ENCODE data around the gene CHST9.
A peak's percentile ranks its signal among the peaks of the same experiment; 100 is the strongest.

The CHST9 gene

DNA sequence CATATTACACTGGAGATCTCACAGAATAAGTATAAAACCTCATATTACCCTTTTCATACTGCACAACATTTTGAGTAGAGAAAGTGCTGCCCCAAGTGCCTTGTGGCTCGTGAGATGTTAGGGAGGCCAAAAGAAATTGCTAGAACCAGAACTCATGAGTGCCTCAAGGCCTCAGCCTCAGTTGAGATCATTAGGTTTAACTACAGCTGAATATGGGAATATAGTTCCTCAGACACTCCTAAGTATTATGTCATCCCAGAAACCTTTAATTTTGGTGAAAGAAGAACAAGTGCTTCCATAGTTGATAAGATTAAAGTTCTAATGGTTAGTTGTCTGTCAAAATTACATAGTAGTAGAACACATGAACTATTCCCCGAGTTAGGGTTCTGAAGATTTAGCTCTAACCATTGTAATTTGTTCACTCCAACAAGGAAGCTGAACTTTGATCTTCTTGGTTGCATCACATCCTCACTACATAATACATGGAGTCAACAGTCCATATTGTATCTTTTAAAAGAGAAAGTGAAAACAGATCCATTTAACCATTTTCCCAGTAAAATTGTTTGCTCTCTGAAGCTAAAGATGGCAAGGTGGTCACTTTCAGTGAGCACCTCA, 310.0 kb downstream of the CHST9 start:
- Histone ChIP-seq H3K27ac (ENCODE audit: low read length) (no peak overlapping the region), H3K4me1 (ENCODE audit: control insufficient read depth, insufficient read depth, low read length) (no peaks in the 10 kb centered on the region), H3K27me3 (ENCODE audit: control insufficient read depth, insufficient read depth, low read length) (no peaks in the 10 kb centered on the region), H3K36me3 (ENCODE audit: control insufficient read depth, insufficient read depth, low read length) (no peaks in the 10 kb centered on the region), H3K4me3 (ENCODE audit: low read length) (no peak overlapping the region), H3K9me3 (ENCODE audit: control insufficient read depth, insufficient read depth, low read length) (no peaks in the 10 kb centered on the region)
- WGBS (ENCODE audit: insufficient coverage, insufficient read length), result no CpG with 5 or more reads among the region's 2 CpGs
- DNase-seq (ENCODE audit: low read depth, low spot score), result no peak

- Histone ChIP-seq H3K4me1 (ENCODE audit: control insufficient read depth, insufficient read depth, low read length) (no peaks in the 10 kb centered on the region), H3K27me3 (ENCODE audit: control insufficient read depth, insufficient read depth, low read length) (no peaks in the 10 kb centered on the region), H3K36me3 (ENCODE audit: control insufficient read depth, insufficient read depth, low read length) (no peaks in the 10 kb centered on the region), H3K4me3 (ENCODE audit: low read length) (no peak overlapping the region), H3K27ac (ENCODE audit: low read length) (no peak overlapping the region), H3K9me3 (ENCODE audit: control insufficient read depth, insufficient read depth, low read length) (no peaks in the 10 kb centered on the region)
- DNase-seq (ENCODE audit: low read depth, low spot score), result no peak
Observed at GRCh38 chr18:26874283-26874682, 310.8 kb downstream of the CHST9 start.

GRCh38 chr18:26869640-26870039, 315.5 kb downstream of the CHST9 start:
- no peaks in the 10 kb centered on the region for H3K9me3 ChIP-seq (ENCODE audit: control insufficient read depth, insufficient read depth, low read length)
- H3K27me3 ChIP-seq (ENCODE audit: control insufficient read depth, insufficient read depth, low read length), result no peaks in the 10 kb centered on the region
- whole genome bisulfite sequencing (ENCODE audit: insufficient coverage, insufficient read length), result no CpG with 5 or more reads among the region's 1 CpG
- H3K36me3 ChIP-seq (ENCODE audit: control insufficient read depth, insufficient read depth, low read length), result no peaks in the 10 kb centered on the region
- H3K27ac ChIP-seq (ENCODE audit: low read length), result no peak overlapping the region
- no peak overlapping the region for H3K4me3 ChIP-seq (ENCODE audit: low read length)
- DNase-seq (ENCODE audit: low read depth, low spot score), result no peak
- no peaks in the 10 kb centered on the region; the same call in 1 of the 2 replicates for H3K4me1 ChIP-seq (ENCODE audit: control insufficient read depth, insufficient read depth, low read length)

- Histone ChIP-seq H3K4me3 (ENCODE audit: low read length) (no peak overlapping the region), H3K9me3 (ENCODE audit: control insufficient read depth, insufficient read depth, low read length) (no peaks in the 10 kb centered on the region), H3K27me3 (ENCODE audit: control insufficient read depth, insufficient read depth, low read length) (no peaks in the 10 kb centered on the region), H3K27ac (ENCODE audit: low read length) (no peak overlapping the region), H3K4me1 (ENCODE audit: control insufficient read depth, insufficient read depth, low read length) (peaks cover 4% of the 10 kb centered on the region), H3K36me3 (ENCODE audit: control insufficient read depth, insufficient read depth, low read length) (no peaks in the 10 kb centered on the region)
- WGBS (ENCODE audit: insufficient coverage, insufficient read length), result no CpG with 5 or more reads among the region's 6 CpGs
- DNase-seq (ENCODE audit: low read depth, low spot score), result no peak
Observed at GRCh38 chr18:26868968-26869586, 316.0 kb downstream of the CHST9 start.

- no peaks in the 10 kb centered on the region for H3K9me3 ChIP-seq (ENCODE audit: control insufficient read depth, insufficient read depth, low read length)
- no peaks in the 10 kb centered on the region for H3K27me3 ChIP-seq (ENCODE audit: control insufficient read depth, insufficient read depth, low read length)
- no peak for DNase-seq (ENCODE audit: low read depth, low spot score)
- no peaks in the 10 kb centered on the region for H3K36me3 ChIP-seq (ENCODE audit: control insufficient read depth, insufficient read depth, low read length)
- no peak overlapping the region for H3K4me3 ChIP-seq (ENCODE audit: low read length)
- peaks cover 5% of the 10 kb centered on the region for H3K4me1 ChIP-seq (ENCODE audit: control insufficient read depth, insufficient read depth, low read length)
- no CpG with 5 or more reads among the region's 4 CpGs for WGBS (ENCODE audit: insufficient coverage, insufficient read length)
- no peak overlapping the region for H3K27ac ChIP-seq (ENCODE audit: low read length)
Observed at GRCh38 chr18:26867471-26867870, 317.6 kb downstream of the CHST9 start.

GRCh38 chr18:26865557-26865956, 319.6 kb downstream of the CHST9 start, which contains the start of gene AQP4:
Gene AQP4, minus strand, starts transcription at chr18:26865707. Its CDS starts 18 bp downstream, at chr18:26865689.
- Histone ChIP-seq H3K27me3 (ENCODE audit: control insufficient read depth, insufficient read depth, low read length) (no peaks in the 10 kb centered on the region), H3K9me3 (ENCODE audit: control insufficient read depth, insufficient read depth, low read length) (no peaks in the 10 kb centered on the region), H3K27ac (ENCODE audit: low read length) (no peak within 1 kb of the TSS), H3K4me1 (ENCODE audit: control insufficient read depth, insufficient read depth, low read length) (peaks cover 5% of the 10 kb centered on the region), H3K36me3 (ENCODE audit: control insufficient read depth, insufficient read depth, low read length) (no peaks in the 10 kb centered on the region), H3K4me3 (ENCODE audit: low read length) (no peak within 1 kb of the TSS)
- no peak for DNase-seq (ENCODE audit: low read depth, low spot score)
- WGBS (ENCODE audit: insufficient coverage, insufficient read length), result no CpG with 5 or more reads among the region's 5 CpGs

DNA sequence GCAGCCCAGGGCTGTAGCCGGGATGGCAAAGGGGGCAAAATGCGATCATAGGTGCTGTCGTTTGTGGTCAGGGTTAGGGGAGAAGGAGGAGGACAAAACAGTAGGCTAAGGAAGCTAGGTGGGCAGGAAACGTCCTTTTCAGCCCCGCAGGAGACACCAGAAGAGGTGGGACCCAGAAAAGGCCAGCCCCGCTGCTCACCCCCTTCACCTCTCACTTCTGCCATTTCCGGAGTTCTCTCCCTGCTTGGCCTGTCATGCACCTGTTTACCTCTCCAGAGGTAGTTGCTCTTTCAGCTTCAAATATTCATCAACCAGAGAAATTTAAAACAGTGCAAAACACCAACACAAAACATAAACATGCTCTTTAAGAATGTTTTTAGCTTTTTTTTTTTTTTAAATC, 320.4 kb downstream of the CHST9 start:
- no peaks in the 10 kb centered on the region for H3K9me3 ChIP-seq (ENCODE audit: control insufficient read depth, insufficient read depth, low read length)
- no peaks in the 10 kb centered on the region for H3K27me3 ChIP-seq (ENCODE audit: control insufficient read depth, insufficient read depth, low read length)
- H3K27ac ChIP-seq (ENCODE audit: low read length), result no peak overlapping the region
- WGBS (ENCODE audit: insufficient coverage, insufficient read length), result no CpG with 5 or more reads among the region's 7 CpGs
- DNase-seq (ENCODE audit: low read depth, low spot score), result no peak
- H3K4me3 ChIP-seq (ENCODE audit: low read length), result no peak overlapping the region
- H3K4me1 ChIP-seq (ENCODE audit: control insufficient read depth, insufficient read depth, low read length), result peaks cover 5% of the 10 kb centered on the region
- H3K36me3 ChIP-seq (ENCODE audit: control insufficient read depth, insufficient read depth, low read length), result no peaks in the 10 kb centered on the region

- Histone ChIP-seq H3K4me3 (ENCODE audit: low read length) (no peak overlapping the region), H3K36me3 (ENCODE audit: control insufficient read depth, insufficient read depth, low read length) (no peaks in the 10 kb centered on the region), H3K9me3 (ENCODE audit: control insufficient read depth, insufficient read depth, low read length) (no peaks in the 10 kb centered on the region), H3K27ac (ENCODE audit: low read length) (no peak overlapping the region), H3K4me1 (ENCODE audit: control insufficient read depth, insufficient read depth, low read length) (peaks cover 5% of the 10 kb centered on the region), H3K27me3 (ENCODE audit: control insufficient read depth, insufficient read depth, low read length) (no peaks in the 10 kb centered on the region)
- no CpG with 5 or more reads among the region's 9 CpGs for WGBS (ENCODE audit: insufficient coverage, insufficient read length)
- no peak for DNase-seq (ENCODE audit: low read depth, low spot score)
Observed at GRCh38 chr18:26863921-26864497, 321.1 kb downstream of the CHST9 start.

DNA sequence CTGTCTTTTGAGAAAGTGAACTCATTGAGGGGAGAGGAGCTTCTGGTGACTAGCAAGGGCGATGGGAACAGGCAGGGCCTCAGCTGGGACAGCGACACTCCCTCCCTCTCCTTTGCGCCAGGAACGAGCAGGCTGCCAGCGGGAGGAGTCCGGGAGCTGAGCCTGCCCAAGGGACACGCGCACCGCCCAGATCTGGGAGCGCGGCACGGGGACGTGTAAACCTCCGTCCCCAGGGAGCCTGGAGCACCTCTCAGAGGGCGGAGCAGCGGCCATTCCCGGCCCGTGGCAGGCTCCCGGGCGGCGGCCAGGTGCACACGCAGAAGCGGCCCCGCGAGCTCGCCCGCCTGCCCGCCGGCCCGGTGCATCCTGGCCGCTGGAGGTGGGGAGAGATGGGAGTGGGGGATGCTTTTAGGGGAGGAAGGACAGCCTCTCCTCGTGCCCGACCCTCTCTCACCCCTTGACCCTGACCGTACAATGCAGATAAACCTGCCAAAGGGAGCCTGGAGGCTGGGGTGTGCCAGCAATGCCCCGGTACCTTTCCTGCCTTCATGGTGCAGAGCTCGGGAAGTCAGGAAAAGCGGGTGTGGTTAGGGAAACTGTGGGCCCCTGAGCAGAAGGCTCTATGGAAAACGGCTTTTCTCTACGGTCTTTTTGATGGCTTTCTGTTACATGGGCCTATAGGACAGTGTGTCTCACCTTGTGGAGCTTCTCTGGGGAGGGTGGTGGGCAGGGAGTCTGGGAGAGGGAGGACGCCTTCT, 321.8 kb downstream of the CHST9 start:
- peak; percentile 31 for DNase-seq (ENCODE audit: low read depth, low spot score)
- Histone ChIP-seq H3K27me3 (ENCODE audit: control insufficient read depth, insufficient read depth, low read length) (no peaks in the 10 kb centered on the region), H3K9me3 (ENCODE audit: control insufficient read depth, insufficient read depth, low read length) (no peaks in the 10 kb centered on the region), H3K4me1 (ENCODE audit: control insufficient read depth, insufficient read depth, low read length) (peaks cover 5% of the 10 kb centered on the region), H3K36me3 (ENCODE audit: control insufficient read depth, insufficient read depth, low read length) (no peaks in the 10 kb centered on the region), H3K27ac (ENCODE audit: low read length) (no peak overlapping the region), H3K4me3 (ENCODE audit: low read length) (peak overlapping the region; percentile 52; the same call in 1 of the 2 replicates)
- WGBS (ENCODE audit: insufficient coverage, insufficient read length), result no CpG with 5 or more reads among the region's 40 CpGs

- Histone ChIP-seq H3K9me3 (ENCODE audit: control insufficient read depth, insufficient read depth, low read length) (no peaks in the 10 kb centered on the region), H3K27ac (ENCODE audit: low read length) (no peak overlapping the region), H3K4me3 (ENCODE audit: low read length) (no peak overlapping the region), H3K4me1 (ENCODE audit: control insufficient read depth, insufficient read depth, low read length) (peaks cover 5% of the 10 kb centered on the region), H3K36me3 (ENCODE audit: control insufficient read depth, insufficient read depth, low read length) (no peaks in the 10 kb centered on the region), H3K27me3 (ENCODE audit: control insufficient read depth, insufficient read depth, low read length) (no peaks in the 10 kb centered on the region)
- no CpG with 5 or more reads among the region's 5 CpGs for WGBS (ENCODE audit: insufficient coverage, insufficient read length)
- no peak for DNase-seq (ENCODE audit: low read depth, low spot score)
Observed at GRCh38 chr18:26862084-26862483, 323.0 kb downstream of the CHST9 start.

All from iPS DF 6.9 (cell line).